PC-9 (cell line): ENCODE results near the gene TSSK2.

Experiments used
- CTCF ChIP-seq: fragments of 200-600 bp; sonication (generic); conservative IDR thresholded peaks from 2 replicates; pipeline ENCODE4 v1.6.1; 2017; ENCODE audit warnings: mixed run types, antibody characterized with exemption, mild to moderate bottlenecking, moderate library complexity
- EZH2 ChIP-seq: fragments of 200-600 bp; sonication (generic); IDR thresholded peaks from 2 replicates; pipeline ENCODE4 v1.8.0; 2017; ENCODE audit warnings: antibody characterized with exemption, low read depth

- no peak for TF ChIP-seq CTCF
- no peak for TF ChIP-seq EZH2
These were observed 5.8 kb downstream of the TSSK2 start for GRCh38 chr22:19136915-19137314.
